Left lung (tissue), 10 donors: ENCODE data around the gene RAB7A. TPM values are rescaled to one million over a fixed set of nuclear protein-coding genes. Genes with fewer than 3 reads are reported as not detected.

ENCODE experiments used
- ATAC-seq: fragments of 200-7000 bp; cut with Tn5 transposase; one replicate; pipeline ENCODE4 v1.9.1; 2020; ENCODE audit warnings: moderate library complexity
- DNase-seq, 4 donors: peaks; one replicate each; pipeline ENCODE4 v3.0.0-alpha.2; 2013 to 2020
- H3K27ac ChIP-seq, 2 donors: fragments of 200-600 bp; sonication (generic) in 1 of 2; one replicate each; pipeline versions ENCODE4 v1.5.0 to v1.8.0; 2020 to 2021
- H3K27me3 ChIP-seq, 2 donors: fragments of 200-600 bp; sonication (generic) in 1 of 2; one replicate each; pipeline versions ENCODE4 v1.5.0 to v1.8.0; 2020 to 2021
- H3K36me3 ChIP-seq, 2 donors: fragments of 200-600 bp; sonication (generic) in 1 of 2; one replicate each; pipeline versions ENCODE4 v1.5.0 to v1.8.0; 2020 to 2021
- H3K4me1 ChIP-seq, 2 donors: fragments of 200-600 bp; one replicate each; pipeline ENCODE4 v1.8.0; 2021
- H3K4me3 ChIP-seq, 2 donors: fragments of 200-600 bp; sonication (generic) in 1 of 2; one replicate each; pipeline versions ENCODE4 v1.5.0 to v1.8.0; 2020 to 2021; ENCODE audit warnings: mild to moderate bottlenecking in 1 of 2
- H3K9me3 ChIP-seq, 2 donors: fragments of 200-600 bp; sonication (generic) in 1 of 2; one replicate each; pipeline versions ENCODE4 v1.5.0 to v1.8.0; 2020 to 2021
- intact Hi-C, 2 donors: fragments of 100-400 bp; cut with DNase I; formaldehyde crosslinking; loops; one replicate each; pipeline versions ENCODE4 v1.11.2 to v1.14.2; 2022
- polyA plus RNA-seq, 6 donors: library from polyadenylated mRNA; unstranded; fragments of 120-200 nt; gene quantifications; one replicate each; pipeline ENCODE4 v1.2.1, GENCODE V29; 2013; ENCODE audit not compliant: insufficient read length in 6 of 6
- total RNA-seq, 2 donors: library from RNA; stranded (reverse); fragmentation: NEBNext Ultra II Directional; extraction: Animal tissue kit (Norgen Biotek cat#: 25700); gene quantifications; one replicate each; pipeline ENCODE4 v1.2.1, GENCODE V29; 2021
- TF ChIP-seq, protein P1 (sequence below), 2 donors: fragments of 200-600 bp; sonication (generic) in 1 of 2; IDR thresholded peaks; one replicate each; pipeline versions ENCODE4 v1.5.0 to v1.8.0; 2021; ENCODE audit warnings: antibody characterized with exemption in 2 of 2
- donor health status: DM: no; HTN: yes; CAD: no.
- donor health status: DM: no; HTN: no; CAD: no.

Gene RAB7A
- total and polyA plus RNA-seq, 8 donors = 162 to 336 (median 195) TPM

GRCh38 chr3:128787256-128788253 is 61.6 kb downstream of the RAB7A start:
- Histone ChIP-seq H3K27ac (peak overlapping the region in 1 of 2 donors; percentile 77), H3K9me3 (no peaks in the 10 kb centered on the region), H3K27me3 (no peaks in the 10 kb centered on the region), H3K4me1 (peaks cover 15 to 100% of the 10 kb centered on the region in 2 donors), H3K36me3 (no peaks in the 10 kb centered on the region), H3K4me3 (no peak overlapping the region)
- TF ChIP-seq, protein P1, sequence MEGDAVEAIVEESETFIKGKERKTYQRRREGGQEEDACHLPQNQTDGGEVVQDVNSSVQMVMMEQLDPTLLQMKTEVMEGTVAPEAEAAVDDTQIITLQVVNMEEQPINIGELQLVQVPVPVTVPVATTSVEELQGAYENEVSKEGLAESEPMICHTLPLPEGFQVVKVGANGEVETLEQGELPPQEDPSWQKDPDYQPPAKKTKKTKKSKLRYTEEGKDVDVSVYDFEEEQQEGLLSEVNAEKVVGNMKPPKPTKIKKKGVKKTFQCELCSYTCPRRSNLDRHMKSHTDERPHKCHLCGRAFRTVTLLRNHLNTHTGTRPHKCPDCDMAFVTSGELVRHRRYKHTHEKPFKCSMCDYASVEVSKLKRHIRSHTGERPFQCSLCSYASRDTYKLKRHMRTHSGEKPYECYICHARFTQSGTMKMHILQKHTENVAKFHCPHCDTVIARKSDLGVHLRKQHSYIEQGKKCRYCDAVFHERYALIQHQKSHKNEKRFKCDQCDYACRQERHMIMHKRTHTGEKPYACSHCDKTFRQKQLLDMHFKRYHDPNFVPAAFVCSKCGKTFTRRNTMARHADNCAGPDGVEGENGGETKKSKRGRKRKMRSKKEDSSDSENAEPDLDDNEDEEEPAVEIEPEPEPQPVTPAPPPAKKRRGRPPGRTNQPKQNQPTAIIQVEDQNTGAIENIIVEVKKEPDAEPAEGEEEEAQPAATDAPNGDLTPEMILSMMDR (IDR thresholded peaks at IDR 0.05) = peak in 1 of 2 donors; percentile 23
- ATAC-seq (no peak), DNase-seq (no peak)
- intact Hi-C loops = loop anchor here in 1 of 2 donors (10.0 kb wide), 1 partner anchor 103 kb away; no protein-coding TSS in a partner anchor

DNA sequence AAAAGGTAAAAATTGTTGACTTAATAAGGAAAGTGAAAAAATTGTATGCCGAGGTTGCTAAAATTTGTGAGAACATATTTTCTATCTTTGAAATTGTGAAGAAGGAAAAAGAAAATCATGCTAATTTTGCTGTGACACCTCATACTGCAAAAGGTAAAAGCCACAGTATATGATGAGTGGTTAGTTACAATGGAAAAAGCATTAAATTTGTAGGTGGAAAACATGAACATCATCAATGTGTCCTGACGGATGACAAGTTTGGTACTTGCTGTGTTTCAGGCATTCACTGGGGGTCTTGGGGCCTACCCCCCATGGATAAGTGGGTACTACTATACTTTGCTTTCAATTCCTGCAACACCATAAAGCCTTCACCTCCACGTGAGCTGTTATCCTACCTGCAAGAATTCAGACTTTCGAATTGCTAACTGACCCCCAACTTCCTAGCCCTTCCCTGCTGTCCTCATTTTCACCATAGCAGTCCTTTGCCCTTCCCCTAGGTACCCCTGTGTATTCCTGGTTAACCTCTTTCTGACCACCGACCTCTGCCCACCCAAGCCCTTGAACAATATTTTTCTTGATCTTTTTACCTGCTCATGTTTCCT is 62.4 kb downstream of the RAB7A start:
- DNase-seq (no peak), ATAC-seq (no peak)
- H3K27ac ChIP-seq = peak overlapping the region in 1 of 2 donors; percentile 77
- H3K4me3 ChIP-seq = no peak overlapping the region
- intact Hi-C loops = loop anchor here in 1 of 2 donors (10.0 kb wide), 1 partner anchor 104 kb away; no protein-coding TSS in a partner anchor
- TF ChIP-seq, protein P1 (IDR thresholded peaks at IDR 0.05) = no peak
- peaks cover 15 to 100% of the 10 kb centered on the region in 2 donors for H3K4me1 ChIP-seq
- H3K9me3 ChIP-seq = no peaks in the 10 kb centered on the region
- no peaks in the 10 kb centered on the region for H3K27me3 ChIP-seq
- no peaks in the 10 kb centered on the region for H3K36me3 ChIP-seq

- TF ChIP-seq, protein P1 (IDR thresholded peaks at IDR 0.05) = no peak
- H3K4me1 ChIP-seq = peaks cover 0 to 63% of the 10 kb centered on the region in 2 donors
- ATAC-seq (peak; percentile 70), DNase-seq (no peak)
- peak overlapping the region in 1 of 2 donors; percentile 53 for H3K27ac ChIP-seq
- intact Hi-C loops = no loop called here
- H3K27me3 ChIP-seq = no peaks in the 10 kb centered on the region
- no peak overlapping the region for H3K4me3 ChIP-seq
- peaks cover 0 to 36% of the 10 kb centered on the region in 2 donors for H3K36me3 ChIP-seq
- no peaks in the 10 kb centered on the region for H3K9me3 ChIP-seq
Measured at GRCh38 chr3:128794067-128794768, 68.2 kb downstream of the RAB7A start.

GRCh38 chr3:128794770-128795649 is 69.0 kb downstream of the RAB7A start:
- Histone ChIP-seq H3K27ac (peak overlapping the region in 1 of 2 donors; percentile 53), H3K9me3 (no peaks in the 10 kb centered on the region), H3K4me1 (peaks cover 0 to 60% of the 10 kb centered on the region in 2 donors), H3K27me3 (no peaks in the 10 kb centered on the region), H3K36me3 (peaks cover 0 to 44% of the 10 kb centered on the region in 2 donors), H3K4me3 (no peak overlapping the region)
- intact Hi-C loops = no loop called here
- DNase-seq = peak in 2 of 4 donors; percentile 59 to 75
- TF ChIP-seq, protein P1 (IDR thresholded peaks at IDR 0.05) = peak; percentile 77 to 88
- ATAC-seq = peak; percentile 96
